Tibial nerve (tissue), 4 donors: ENCODE data around the gene USP6NL. TPM values are rescaled to one million over a fixed set of nuclear protein-coding genes. Genes with fewer than 3 reads are reported as not detected.
A peak's percentile ranks its signal among the peaks of the same experiment; 100 is the strongest.

Experiments
- DNase-seq, 2 donors: peaks; one replicate each; pipeline ENCODE4 v3.0.0-alpha.2; 2019; ENCODE audit warnings: low spot score in 2 of 2
- H3K27ac ChIP-seq, 4 donors: fragments of 200-600 bp; sonication (generic) in 3 of 4; one replicate each; pipeline ENCODE4 v1.5.1; 2017 to 2019; ENCODE audit warnings: mild to moderate bottlenecking in 1 of 4
- H3K27me3 ChIP-seq, 2 donors: fragments of 200-600 bp; sonication (generic) in 1 of 2; one replicate each; pipeline versions ENCODE4 v1.5.1 to v1.6.0; 2017 to 2019
- H3K36me3 ChIP-seq, 3 donors: fragments of 200-600 bp; sonication (generic); one replicate each; pipeline ENCODE4 v1.5.1; 2018 to 2019
- H3K4me1 ChIP-seq, 4 donors: fragments of 200-600 bp; sonication (generic) in 3 of 4; one replicate each; pipeline ENCODE4 v1.5.1; 2017 to 2019
- H3K4me3 ChIP-seq, 4 donors: fragments of 200-600 bp; sonication (generic) in 3 of 4; one replicate each; pipeline ENCODE4 v1.5.1; 2017 to 2019; ENCODE audit warnings: mild to moderate bottlenecking in 1 of 4, moderate library complexity in 1 of 4
- H3K9me3 ChIP-seq, 4 donors: fragments of 200-600 bp; sonication (generic) in 3 of 4; one replicate each; pipeline ENCODE4 v1.5.1; 2017 to 2019
- EP300 ChIP-seq, 2 donors: sonication (generic); formaldehyde crosslinking; IDR thresholded peaks; one replicate each; pipeline ENCODE4 v1.6.1; 2017; ENCODE audit warnings: antibody characterized with exemption in 2 of 2, mild to moderate bottlenecking in 1 of 2
- POLR2A ChIP-seq, 2 donors: fragments of 450-650 bp; IDR thresholded peaks; one replicate each; pipeline ENCODE4 v1.6.1; 2017; ENCODE audit warnings: antibody characterized with exemption in 2 of 2, mild to moderate bottlenecking in 2 of 2, moderate library complexity in 2 of 2
- WGBS, 2 donors: methylation state at CpG; one replicate each; pipeline ENCODE4 v1.1.5; 2018; 5-methylcytosine and 5-hydroxymethylcytosine counted together
- total RNA-seq, 4 donors: library from RNA; depleted of rRNA; stranded (reverse); fragments of >200 nt; gene quantifications; one replicate each; pipeline ENCODE4 v1.1.0, GENCODE V29; 2016
- TF ChIP-seq, protein P1 (sequence below), 5 experiments: fragments of 200-600 bp in 3 of 5; fragments of 450-650 bp in 2 of 5; sonication (generic) in 3 of 5; IDR thresholded peaks; one replicate each; pipeline ENCODE4 v1.5.1; 2016 to 2019; ENCODE audit warnings: antibody characterized with exemption in 5 of 5, mild to moderate bottlenecking in 3 of 5, moderate library complexity in 2 of 5

Gene USP6NL
- total RNA-seq, 4 donors from 2014 or later = 21.8 to 33.9 (median 25.0) TPM

DNA sequence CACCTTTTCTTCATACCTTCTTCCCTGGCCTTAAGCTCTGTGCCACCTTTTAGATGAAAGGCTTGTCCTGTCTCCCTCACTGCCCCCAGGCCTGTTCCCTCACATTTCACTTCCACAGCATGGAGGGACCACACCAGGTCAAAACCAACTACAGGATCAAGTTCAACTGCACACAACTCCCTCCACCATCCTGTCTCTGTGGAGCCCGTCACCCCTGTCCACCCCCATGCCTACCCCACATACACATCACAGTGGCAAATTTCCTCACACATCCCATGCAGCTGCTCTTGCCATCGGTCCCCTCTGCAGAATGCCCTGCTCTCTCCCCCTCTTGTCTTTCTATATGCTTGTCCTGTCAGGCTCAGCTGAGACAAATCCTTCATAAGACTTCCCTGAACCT lies 154.1 kb downstream of the USP6NL start:
- Histone ChIP-seq H3K27me3 (no peaks in the 10 kb centered on the region), H3K36me3 (peaks cover 0 to 32% (median 0%) of the 10 kb centered on the region in 3 donors), H3K4me1 (no peaks in the 10 kb centered on the region), H3K4me3 (no peak overlapping the region), H3K9me3 (no peaks in the 10 kb centered on the region), H3K27ac (no peak overlapping the region)
- TF ChIP-seq POLR2A (IDR thresholded peaks at IDR 0.05) (no peak), EP300 (IDR thresholded peaks at IDR 0.05) (no peak)
- TF ChIP-seq, protein P1, sequence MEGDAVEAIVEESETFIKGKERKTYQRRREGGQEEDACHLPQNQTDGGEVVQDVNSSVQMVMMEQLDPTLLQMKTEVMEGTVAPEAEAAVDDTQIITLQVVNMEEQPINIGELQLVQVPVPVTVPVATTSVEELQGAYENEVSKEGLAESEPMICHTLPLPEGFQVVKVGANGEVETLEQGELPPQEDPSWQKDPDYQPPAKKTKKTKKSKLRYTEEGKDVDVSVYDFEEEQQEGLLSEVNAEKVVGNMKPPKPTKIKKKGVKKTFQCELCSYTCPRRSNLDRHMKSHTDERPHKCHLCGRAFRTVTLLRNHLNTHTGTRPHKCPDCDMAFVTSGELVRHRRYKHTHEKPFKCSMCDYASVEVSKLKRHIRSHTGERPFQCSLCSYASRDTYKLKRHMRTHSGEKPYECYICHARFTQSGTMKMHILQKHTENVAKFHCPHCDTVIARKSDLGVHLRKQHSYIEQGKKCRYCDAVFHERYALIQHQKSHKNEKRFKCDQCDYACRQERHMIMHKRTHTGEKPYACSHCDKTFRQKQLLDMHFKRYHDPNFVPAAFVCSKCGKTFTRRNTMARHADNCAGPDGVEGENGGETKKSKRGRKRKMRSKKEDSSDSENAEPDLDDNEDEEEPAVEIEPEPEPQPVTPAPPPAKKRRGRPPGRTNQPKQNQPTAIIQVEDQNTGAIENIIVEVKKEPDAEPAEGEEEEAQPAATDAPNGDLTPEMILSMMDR (IDR thresholded peaks at IDR 0.05) = no peak
- no peak for DNase-seq
- 93% methylated on average over 2 of the region's 2 CpGs for WGBS, 2 donors

DNA sequence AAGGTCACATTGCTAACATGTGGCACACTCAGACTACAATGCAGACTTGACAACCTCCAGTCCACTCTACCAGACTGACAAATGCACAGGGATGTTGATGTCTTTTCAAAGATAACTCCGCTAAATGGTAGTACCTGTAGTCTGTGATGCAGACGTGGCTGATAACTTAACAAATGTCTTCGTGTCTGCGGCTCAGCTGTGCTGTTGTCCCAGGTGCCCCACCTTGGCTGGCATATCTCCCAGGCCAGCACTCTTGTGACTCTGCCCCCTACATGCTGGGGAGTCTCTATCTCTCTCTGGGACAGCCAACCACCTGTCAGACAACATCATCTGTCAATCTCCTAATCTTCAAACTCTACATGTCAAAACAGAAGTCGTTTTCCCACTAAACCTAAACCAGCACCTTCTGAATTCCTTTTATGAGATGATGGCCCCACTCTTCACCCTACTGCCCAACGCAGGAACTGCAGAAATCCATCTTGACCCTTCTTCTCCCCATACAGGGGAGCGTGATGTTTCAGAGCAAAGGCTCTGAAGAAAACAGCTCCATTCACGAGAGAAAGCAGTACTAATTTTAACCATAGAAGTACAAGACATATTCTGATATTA lies 156.4 kb downstream of the USP6NL start:
- Histone ChIP-seq H3K4me3 (no peak overlapping the region), H3K27me3 (no peaks in the 10 kb centered on the region), H3K4me1 (no peaks in the 10 kb centered on the region), H3K9me3 (no peaks in the 10 kb centered on the region), H3K36me3 (peaks cover 0 to 15% (median 0%) of the 10 kb centered on the region in 3 donors), H3K27ac (no peak overlapping the region)
- 70 to 85% methylated on average over 8 of the region's 8 CpGs for WGBS, 2 donors
- no peak for DNase-seq
- TF ChIP-seq EP300 (IDR thresholded peaks at IDR 0.05) = no peak
- TF ChIP-seq, protein P1 (IDR thresholded peaks at IDR 0.05) = peak in 1 of 5 experiments; percentile 13

DNA sequence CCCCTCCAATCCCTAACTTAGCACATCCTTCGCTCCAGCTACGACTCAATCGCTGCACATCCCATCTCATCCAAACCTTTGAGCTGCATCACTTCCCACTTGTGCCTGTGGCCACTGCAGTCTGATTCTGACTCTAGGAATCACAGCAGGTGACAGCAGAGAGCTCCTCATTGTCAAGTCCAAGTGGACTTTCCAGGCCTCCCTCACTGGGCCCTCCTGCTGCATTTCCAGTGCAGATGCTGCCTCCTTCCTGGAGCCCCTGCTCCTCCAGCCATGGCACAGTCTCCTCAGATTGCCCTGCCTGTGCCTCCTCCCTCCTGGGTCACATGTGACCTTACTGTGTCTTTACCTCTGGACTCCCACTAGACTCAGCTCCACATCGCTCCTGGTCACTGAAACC lies 157.3 kb downstream of the USP6NL start:
- TF ChIP-seq, protein P1 (IDR thresholded peaks at IDR 0.05) = no peak
- TF ChIP-seq EP300 (IDR thresholded peaks at IDR 0.05) (no peak), POLR2A (IDR thresholded peaks at IDR 0.05) (no peak)
- H3K27me3 ChIP-seq = no peaks in the 10 kb centered on the region
- no peaks in the 10 kb centered on the region for H3K4me1 ChIP-seq
- H3K27ac ChIP-seq = no peak overlapping the region
- H3K36me3 ChIP-seq = peaks cover 0 to 8% (median 0%) of the 10 kb centered on the region in 3 donors
- H3K4me3 ChIP-seq = no peak overlapping the region
- no peaks in the 10 kb centered on the region for H3K9me3 ChIP-seq
- WGBS, 2 donors = 95 to 96% methylated on average over 4 of the region's 4 CpGs
- DNase-seq = no peak

DNA sequence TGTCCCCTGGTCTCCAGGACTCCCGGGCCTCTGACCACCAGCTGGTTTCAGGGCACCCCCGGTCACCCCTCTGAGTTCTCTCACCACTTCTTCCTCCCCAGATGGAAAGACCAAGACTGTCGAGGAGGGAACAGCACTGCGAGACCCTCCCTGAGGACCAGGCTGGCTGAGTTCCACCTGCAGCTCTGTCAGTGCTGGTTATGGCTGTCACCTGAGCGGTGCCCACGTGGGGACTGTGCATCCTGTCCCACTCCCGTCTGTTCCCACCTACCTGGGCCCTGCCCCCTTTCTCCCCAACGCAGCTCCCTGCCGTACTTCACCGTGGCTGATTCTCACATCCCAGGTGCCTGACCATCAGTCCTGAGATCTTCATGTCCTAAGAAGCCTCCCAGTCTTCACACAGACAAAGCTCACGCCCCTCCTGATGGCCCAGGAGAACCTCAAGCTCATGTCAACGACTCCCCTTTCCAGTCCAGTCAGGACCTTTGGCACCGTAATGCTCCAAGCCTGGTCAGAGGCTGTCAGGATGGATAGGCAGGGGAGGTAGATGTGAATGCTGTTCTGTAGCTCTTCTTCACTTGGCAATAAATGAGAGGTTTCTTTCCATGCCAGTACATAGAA lies 159.7 kb downstream of the USP6NL start:
- Histone ChIP-seq H3K36me3 (peaks cover 0 to 5% (median 0%) of the 10 kb centered on the region in 3 donors), H3K27ac (no peak overlapping the region), H3K27me3 (no peaks in the 10 kb centered on the region), H3K9me3 (no peaks in the 10 kb centered on the region), H3K4me1 (no peaks in the 10 kb centered on the region), H3K4me3 (no peak overlapping the region)
- WGBS, 2 donors = 77 to 87% methylated on average over 13 of the region's 13 CpGs
- TF ChIP-seq POLR2A (IDR thresholded peaks at IDR 0.05) (no peak), EP300 (IDR thresholded peaks at IDR 0.05) (no peak)
- TF ChIP-seq, protein P1 (IDR thresholded peaks at IDR 0.05) = no peak
- no peak for DNase-seq

DNA sequence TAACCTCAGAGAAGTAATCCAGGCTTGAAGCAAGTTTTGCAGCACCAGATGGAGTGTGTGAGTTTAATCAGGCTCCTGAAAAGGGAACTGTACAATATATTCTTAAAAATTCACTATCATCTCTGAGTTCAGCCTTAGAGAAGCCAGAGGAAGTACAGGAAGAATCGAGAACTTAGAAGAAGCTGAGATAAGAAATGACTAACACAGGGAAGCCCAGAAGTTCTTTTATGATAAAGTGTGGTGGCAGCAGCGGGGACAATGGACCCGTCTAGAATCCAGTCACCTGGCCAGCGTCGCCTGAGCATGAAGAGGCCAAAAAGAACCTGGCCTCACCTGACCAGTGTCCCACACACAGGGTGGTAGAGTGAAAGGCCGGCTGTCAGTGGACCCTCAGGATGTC lies 161.0 kb downstream of the USP6NL start:
- no peaks in the 10 kb centered on the region for H3K36me3 ChIP-seq
- H3K27ac ChIP-seq = no peak overlapping the region
- no peak overlapping the region for H3K4me3 ChIP-seq
- TF ChIP-seq, protein P1 (IDR thresholded peaks at IDR 0.05) = no peak
- TF ChIP-seq EP300 (IDR thresholded peaks at IDR 0.05) (no peak), POLR2A (IDR thresholded peaks at IDR 0.05) (no peak)
- H3K4me1 ChIP-seq = no peaks in the 10 kb centered on the region
- no peak for DNase-seq
- 55 to 57% methylated on average over 6 of the region's 6 CpGs for WGBS, 2 donors
- no peaks in the 10 kb centered on the region for H3K27me3 ChIP-seq
- H3K9me3 ChIP-seq = no peaks in the 10 kb centered on the region
